Measurements from ENCODE around the gene LTBP2.

- no peak for TF ChIP-seq POLR2A (IDR thresholded peaks at IDR 0.05; ENCODE audit: low read length)
- no peak for TF ChIP-seq GATA1 (IDR thresholded peaks at IDR 0.05; ENCODE audit: low read depth, low read length)
Measured at GRCh38 chr14:74660863-74661262, 48.8 kb upstream of the LTBP2 start.
